Parathyroid adenoma (tissue), 2 donors: ENCODE data around the gene MR1.

Source experiments
- H2AFZ ChIP-seq: fragments of 300-600 bp; sonication (generic); one replicate; pipeline ENCODE4 v1.7.0; 2017; ENCODE audit warnings: antibody characterized with exemption, mild to moderate bottlenecking
- H3K27ac ChIP-seq: fragments of 300-600 bp; sonication (generic); one replicate; pipeline ENCODE4 v1.7.0; 2017
- H3K27me3 ChIP-seq: fragments of 300-600 bp; sonication (generic); one replicate; pipeline ENCODE4 v1.7.0; 2017; ENCODE audit warnings: low read length; ENCODE audit not compliant: control insufficient read depth, insufficient read depth
- H3K36me3 ChIP-seq: fragments of 300-600 bp; sonication (generic); one replicate; pipeline ENCODE4 v1.7.0; 2017; ENCODE audit warnings: low read length; ENCODE audit not compliant: control insufficient read depth, insufficient read depth
- H3K4me1 ChIP-seq: fragments of 300-600 bp; sonication (generic); one replicate; pipeline ENCODE4 v1.7.0; 2017; ENCODE audit warnings: control low read depth
- H3K4me2 ChIP-seq: fragments of 300-600 bp; sonication (generic); one replicate; pipeline ENCODE4 v1.7.0; 2017; ENCODE audit warnings: low read length
- H3K4me3 ChIP-seq: fragments of 300-600 bp; sonication (generic); one replicate; pipeline ENCODE4 v1.7.0; 2017; ENCODE audit warnings: low read depth, low read length
- H3K79me2 ChIP-seq: fragments of 300-600 bp; sonication (generic); one replicate; pipeline ENCODE4 v1.7.0; 2017; ENCODE audit warnings: control low read depth
- H3K9ac ChIP-seq: fragments of 300-600 bp; sonication (generic); one replicate; pipeline ENCODE4 v1.7.0; 2017; ENCODE audit warnings: mild to moderate bottlenecking
- H3K9me3 ChIP-seq: fragments of 300-600 bp; sonication (generic); one replicate; pipeline ENCODE4 v1.7.0; 2017; ENCODE audit warnings: low read length; ENCODE audit not compliant: control insufficient read depth
- TF ChIP-seq, protein P1 (sequence below): fragments of 300-600 bp; sonication (generic); IDR thresholded peaks from one replicate; pipeline ENCODE4 v1.7.0; 2017; ENCODE audit warnings: antibody characterized with exemption, mild to moderate bottlenecking
- donor health status: primary hyperparathyroidism.

The MR1 gene

DNA sequence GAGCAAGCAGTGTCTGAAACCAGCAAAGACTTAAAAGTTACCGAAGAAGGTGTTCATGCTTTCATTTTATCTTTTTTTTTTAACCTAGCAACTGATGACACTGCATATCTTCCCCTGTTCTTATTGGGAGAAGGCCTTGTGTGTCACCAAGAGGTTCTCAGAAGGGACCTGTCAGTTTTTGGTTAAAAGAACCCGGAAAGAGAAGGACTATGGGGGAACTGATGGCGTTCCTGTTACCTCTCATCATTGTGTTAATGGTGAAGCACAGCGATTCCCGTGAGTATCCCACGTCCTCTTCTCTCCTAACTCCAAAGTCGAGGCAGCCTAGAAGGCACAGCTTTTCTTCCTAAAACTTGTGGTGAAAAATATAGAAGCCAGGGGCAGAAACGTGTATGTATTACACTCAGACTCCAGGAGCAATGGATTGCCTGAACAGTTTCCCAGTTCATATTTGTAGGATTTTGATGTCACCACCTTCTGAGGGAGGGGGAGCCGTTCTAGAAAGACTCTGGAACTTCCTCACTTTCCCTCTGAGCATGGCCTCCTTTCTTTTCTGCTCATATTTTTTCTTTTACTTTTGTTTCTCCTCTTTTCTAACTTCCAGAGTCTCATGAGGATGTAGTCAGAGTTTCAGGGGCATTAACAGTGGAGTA is at the start of gene MR1:
MR1 (plus strand) TSS at position 185 of the 653 bp plus-strand sequence; CDS start at position 210, 25 bp downstream.
- TF ChIP-seq, protein P1, sequence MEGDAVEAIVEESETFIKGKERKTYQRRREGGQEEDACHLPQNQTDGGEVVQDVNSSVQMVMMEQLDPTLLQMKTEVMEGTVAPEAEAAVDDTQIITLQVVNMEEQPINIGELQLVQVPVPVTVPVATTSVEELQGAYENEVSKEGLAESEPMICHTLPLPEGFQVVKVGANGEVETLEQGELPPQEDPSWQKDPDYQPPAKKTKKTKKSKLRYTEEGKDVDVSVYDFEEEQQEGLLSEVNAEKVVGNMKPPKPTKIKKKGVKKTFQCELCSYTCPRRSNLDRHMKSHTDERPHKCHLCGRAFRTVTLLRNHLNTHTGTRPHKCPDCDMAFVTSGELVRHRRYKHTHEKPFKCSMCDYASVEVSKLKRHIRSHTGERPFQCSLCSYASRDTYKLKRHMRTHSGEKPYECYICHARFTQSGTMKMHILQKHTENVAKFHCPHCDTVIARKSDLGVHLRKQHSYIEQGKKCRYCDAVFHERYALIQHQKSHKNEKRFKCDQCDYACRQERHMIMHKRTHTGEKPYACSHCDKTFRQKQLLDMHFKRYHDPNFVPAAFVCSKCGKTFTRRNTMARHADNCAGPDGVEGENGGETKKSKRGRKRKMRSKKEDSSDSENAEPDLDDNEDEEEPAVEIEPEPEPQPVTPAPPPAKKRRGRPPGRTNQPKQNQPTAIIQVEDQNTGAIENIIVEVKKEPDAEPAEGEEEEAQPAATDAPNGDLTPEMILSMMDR = no peak

DNA sequence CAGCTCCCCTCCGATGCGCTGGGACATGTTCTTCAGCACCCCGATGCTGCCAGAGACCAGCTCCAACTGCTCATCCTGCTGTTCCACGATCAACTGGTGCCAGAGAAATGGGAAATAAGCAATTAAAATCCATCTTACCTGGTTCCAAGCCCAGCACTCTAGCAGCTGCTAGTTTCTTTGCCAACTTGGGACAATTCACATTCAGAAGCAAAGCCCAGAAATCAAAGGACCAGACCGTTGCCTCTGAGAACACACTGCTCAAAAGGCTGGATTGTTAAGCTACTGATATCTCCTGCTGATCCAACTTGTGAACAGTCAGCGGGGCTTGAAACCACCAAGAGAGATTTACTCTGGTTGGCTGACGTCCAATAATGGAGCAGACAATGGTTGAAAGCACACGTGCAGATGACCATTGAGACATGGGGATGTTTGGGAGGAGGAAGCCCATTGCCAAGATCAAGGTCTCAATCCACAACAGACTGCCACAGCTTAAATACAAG is 45.5 kb upstream of the MR1 start:
- no peak overlapping the region for H2AFZ ChIP-seq
- H3K4me2 ChIP-seq = no peak overlapping the region
- H3K27ac ChIP-seq = no peak overlapping the region
- no peaks in the 10 kb centered on the region for H3K9me3 ChIP-seq
- no peaks in the 10 kb centered on the region for H3K27me3 ChIP-seq
- H3K4me1 ChIP-seq = no peaks in the 10 kb centered on the region
- no peak overlapping the region for H3K9ac ChIP-seq
- H3K36me3 ChIP-seq = no peaks in the 10 kb centered on the region
- H3K4me3 ChIP-seq = no peak overlapping the region
- TF ChIP-seq, protein P1 = no peak
- no peaks in the 10 kb centered on the region for H3K79me2 ChIP-seq

More for the DNA sequence above, at the start of gene MR1:
- peak within 1 kb of the TSS; percentile 79 for H2AFZ ChIP-seq
- H3K9me3 ChIP-seq = no peaks in the 10 kb centered on the region
- peak within 1 kb of the TSS; percentile 83 for H3K27ac ChIP-seq
- no peak within 1 kb of the TSS for H3K9ac ChIP-seq
- no peaks in the 10 kb centered on the region for H3K79me2 ChIP-seq
- H3K4me3 ChIP-seq = peak within 1 kb of the TSS; percentile 60
- H3K36me3 ChIP-seq = no peaks in the 10 kb centered on the region
- H3K27me3 ChIP-seq = no peaks in the 10 kb centered on the region
- peak within 1 kb of the TSS; percentile 71 for H3K4me2 ChIP-seq
- peaks cover 4% of the 10 kb centered on the region for H3K4me1 ChIP-seq

DNA sequence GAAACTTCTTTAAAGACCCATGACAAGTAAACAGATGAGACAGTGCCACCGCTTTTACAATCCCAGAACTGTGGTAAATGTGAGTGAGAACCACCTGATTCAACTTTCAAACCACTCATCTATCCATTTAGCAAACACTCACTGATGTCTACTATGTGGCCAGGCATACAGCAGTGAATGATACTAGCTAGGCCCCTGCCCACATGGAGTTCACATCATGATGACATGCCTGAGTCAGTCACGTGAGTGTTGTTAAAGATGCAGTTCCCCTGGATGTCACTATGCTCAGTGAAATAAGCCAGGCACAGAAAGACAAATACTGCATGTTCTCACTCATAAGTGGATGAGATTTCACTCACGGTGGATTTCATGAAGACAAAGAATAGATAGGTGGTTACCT is 39.5 kb upstream of the MR1 start:
- Histone ChIP-seq H3K9me3 (no peaks in the 10 kb centered on the region), H3K36me3 (no peaks in the 10 kb centered on the region), H3K27me3 (no peaks in the 10 kb centered on the region), H3K79me2 (no peaks in the 10 kb centered on the region), H2AFZ (no peak overlapping the region), H3K4me1 (no peaks in the 10 kb centered on the region), H3K4me2 (no peak overlapping the region), H3K27ac (no peak overlapping the region), H3K4me3 (no peak overlapping the region), H3K9ac (no peak overlapping the region)
- TF ChIP-seq, protein P1 = no peak

DNA sequence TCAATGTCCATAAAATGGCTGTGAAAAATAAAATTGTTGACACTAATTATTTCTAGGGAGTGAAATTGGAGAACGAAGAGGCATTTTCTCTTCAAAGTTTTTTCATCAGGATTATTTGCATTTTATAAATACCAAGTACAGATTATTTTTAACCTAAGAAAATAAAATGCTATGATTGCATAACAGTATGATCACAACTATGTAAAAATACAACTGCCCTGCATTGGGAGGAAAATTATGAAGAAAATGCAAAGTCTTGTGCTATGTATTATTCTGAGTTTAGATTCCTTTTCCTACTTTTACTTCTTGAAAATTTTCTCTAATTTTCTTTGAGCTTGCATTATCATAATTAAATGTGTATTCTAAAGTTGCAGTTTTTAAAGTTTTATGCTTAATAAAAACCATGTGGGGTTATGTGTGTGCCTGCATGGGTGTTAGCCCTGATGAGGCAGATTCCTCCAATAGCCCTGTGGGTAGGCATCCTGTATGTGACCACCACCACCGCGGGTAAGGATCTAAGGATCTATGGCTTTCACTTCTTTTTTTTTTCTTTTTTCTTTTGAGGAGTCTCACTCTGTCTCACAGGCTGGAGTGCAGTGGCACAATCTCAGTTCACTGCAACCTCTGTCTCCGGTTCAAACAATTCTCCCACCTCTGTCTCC is 35.8 kb upstream of the MR1 start:
- H3K4me2 ChIP-seq = no peak overlapping the region
- no peaks in the 10 kb centered on the region for H3K79me2 ChIP-seq
- no peak overlapping the region for H3K27ac ChIP-seq
- no peaks in the 10 kb centered on the region for H3K9me3 ChIP-seq
- H3K4me3 ChIP-seq = no peak overlapping the region
- H3K4me1 ChIP-seq = no peaks in the 10 kb centered on the region
- H3K27me3 ChIP-seq = no peaks in the 10 kb centered on the region
- no peak overlapping the region for H3K9ac ChIP-seq
- H2AFZ ChIP-seq = no peak overlapping the region
- no peaks in the 10 kb centered on the region for H3K36me3 ChIP-seq
- TF ChIP-seq, protein P1 = no peak
